ENCODE measurements around the gene ULBP1.
"Not testable (repeated sequence)": the region's sequence is repeated elsewhere in the genome, so short reads cannot be mapped to it uniquely, and the experiment has no call there.

DNA sequence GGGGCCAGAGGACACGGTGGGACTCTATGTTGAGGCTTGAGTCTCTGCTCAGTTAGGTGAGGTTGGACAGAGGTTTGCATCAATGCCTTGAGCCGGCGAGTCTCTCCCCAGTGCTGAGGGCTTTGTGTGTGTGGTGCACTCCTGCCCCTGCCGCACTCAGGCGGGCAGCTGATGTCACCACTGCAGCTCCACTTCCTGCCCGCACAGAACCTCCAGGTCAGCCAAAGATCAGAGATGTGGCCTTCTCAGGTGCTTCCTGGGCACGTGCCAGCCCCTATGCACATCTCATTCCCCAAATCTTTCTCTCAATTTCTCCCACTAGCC lies 27.7 kb downstream of the ULBP1 start:
- TF ChIP-seq CTCF (IDR thresholded peaks at IDR 0.05; ENCODE audit: poor library complexity); EZH2 (IDR thresholded peaks at IDR 0.05; ENCODE audit: borderline replicate concordance): not testable (repeated sequence)

Data from hepatocyte (in vitro differentiated cells).